Vagina (tissue), 2 donors: ENCODE measurements around the gene C16orf89.

Experiments
- POLR2A ChIP-seq, 2 donors: fragments of 450-650 bp; IDR thresholded peaks; one replicate each; pipeline ENCODE4 v1.6.1; 2017; ENCODE audit warnings: antibody characterized with exemption in 2 of 2, mild to moderate bottlenecking in 2 of 2, moderate library complexity in 2 of 2
- POLR2AphosphoS5 ChIP-seq, 2 donors: sonication (generic); formaldehyde crosslinking; IDR thresholded peaks; one replicate each; pipeline ENCODE4 v1.9.0; 2017; ENCODE audit warnings: antibody characterized with exemption in 2 of 2, mild to moderate bottlenecking in 2 of 2, low read depth in 1 of 2; ENCODE audit not compliant: insufficient read depth in 1 of 2
- TF ChIP-seq, protein P1 (sequence below), 3 experiments: fragments of 450-650 bp in 2 of 3; fragments of 200-600 bp in 1 of 3; sonication (generic) in 1 of 3; IDR thresholded peaks; one replicate each; pipeline ENCODE4 v1.5.1; 2017 to 2019; ENCODE audit warnings: antibody characterized with exemption in 3 of 3, mild to moderate bottlenecking in 2 of 3, moderate library complexity in 2 of 3

DNA sequence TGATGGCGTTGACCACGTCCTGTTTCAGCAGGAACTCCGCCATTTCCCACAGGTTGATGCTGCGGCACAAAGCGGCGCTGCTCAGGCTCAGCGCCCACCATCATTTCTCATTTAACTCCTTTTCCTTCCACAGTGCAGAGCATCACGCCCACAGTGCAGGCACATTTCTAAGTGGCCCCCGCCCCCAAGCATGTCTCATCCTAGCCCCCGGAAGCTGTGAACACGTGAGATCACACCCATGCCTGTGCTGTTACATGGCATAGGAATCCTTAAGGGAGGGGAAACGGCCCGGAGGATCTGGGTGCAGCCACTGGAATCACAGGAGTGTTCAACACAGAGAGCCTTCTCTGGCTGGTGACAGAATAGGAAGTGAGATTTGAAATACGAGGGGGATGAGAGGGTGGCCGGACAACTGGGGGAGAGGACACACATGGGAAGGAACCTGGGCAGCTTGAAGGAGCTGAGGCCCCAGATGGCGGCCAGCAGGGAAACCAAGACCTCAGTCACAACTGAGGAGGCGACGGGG lies 36.7 kb downstream of the C16orf89 start:
- TF ChIP-seq POLR2A (IDR thresholded peaks at IDR 0.05) (no peak), POLR2AphosphoS5 (IDR thresholded peaks at IDR 0.05; ENCODE audit: insufficient read depth in 1 of 2, low read depth in 1 of 2) (no peak)
- TF ChIP-seq, protein P1, sequence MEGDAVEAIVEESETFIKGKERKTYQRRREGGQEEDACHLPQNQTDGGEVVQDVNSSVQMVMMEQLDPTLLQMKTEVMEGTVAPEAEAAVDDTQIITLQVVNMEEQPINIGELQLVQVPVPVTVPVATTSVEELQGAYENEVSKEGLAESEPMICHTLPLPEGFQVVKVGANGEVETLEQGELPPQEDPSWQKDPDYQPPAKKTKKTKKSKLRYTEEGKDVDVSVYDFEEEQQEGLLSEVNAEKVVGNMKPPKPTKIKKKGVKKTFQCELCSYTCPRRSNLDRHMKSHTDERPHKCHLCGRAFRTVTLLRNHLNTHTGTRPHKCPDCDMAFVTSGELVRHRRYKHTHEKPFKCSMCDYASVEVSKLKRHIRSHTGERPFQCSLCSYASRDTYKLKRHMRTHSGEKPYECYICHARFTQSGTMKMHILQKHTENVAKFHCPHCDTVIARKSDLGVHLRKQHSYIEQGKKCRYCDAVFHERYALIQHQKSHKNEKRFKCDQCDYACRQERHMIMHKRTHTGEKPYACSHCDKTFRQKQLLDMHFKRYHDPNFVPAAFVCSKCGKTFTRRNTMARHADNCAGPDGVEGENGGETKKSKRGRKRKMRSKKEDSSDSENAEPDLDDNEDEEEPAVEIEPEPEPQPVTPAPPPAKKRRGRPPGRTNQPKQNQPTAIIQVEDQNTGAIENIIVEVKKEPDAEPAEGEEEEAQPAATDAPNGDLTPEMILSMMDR (IDR thresholded peaks at IDR 0.05), result no peak
